GM12875 (cell line): ENCODE measurements around the gene SMPD3.

ENCODE experiments used
- H3K4me3 ChIP-seq: one replicate; pipeline ENCODE4 v1.5.1; 2011; ENCODE audit warnings: low read depth, low read length, control low read depth
- TF ChIP-seq, protein P1 (sequence below): IDR thresholded peaks from 2 replicates; pipeline ENCODE4 v1.5.1; 2011; ENCODE audit warnings: low read depth, mild to moderate bottlenecking, control low read depth, inconsistent platforms, low read length, moderate library complexity, borderline replicate concordance; ENCODE audit not compliant: insufficient read depth

The SMPD3 gene

DNA sequence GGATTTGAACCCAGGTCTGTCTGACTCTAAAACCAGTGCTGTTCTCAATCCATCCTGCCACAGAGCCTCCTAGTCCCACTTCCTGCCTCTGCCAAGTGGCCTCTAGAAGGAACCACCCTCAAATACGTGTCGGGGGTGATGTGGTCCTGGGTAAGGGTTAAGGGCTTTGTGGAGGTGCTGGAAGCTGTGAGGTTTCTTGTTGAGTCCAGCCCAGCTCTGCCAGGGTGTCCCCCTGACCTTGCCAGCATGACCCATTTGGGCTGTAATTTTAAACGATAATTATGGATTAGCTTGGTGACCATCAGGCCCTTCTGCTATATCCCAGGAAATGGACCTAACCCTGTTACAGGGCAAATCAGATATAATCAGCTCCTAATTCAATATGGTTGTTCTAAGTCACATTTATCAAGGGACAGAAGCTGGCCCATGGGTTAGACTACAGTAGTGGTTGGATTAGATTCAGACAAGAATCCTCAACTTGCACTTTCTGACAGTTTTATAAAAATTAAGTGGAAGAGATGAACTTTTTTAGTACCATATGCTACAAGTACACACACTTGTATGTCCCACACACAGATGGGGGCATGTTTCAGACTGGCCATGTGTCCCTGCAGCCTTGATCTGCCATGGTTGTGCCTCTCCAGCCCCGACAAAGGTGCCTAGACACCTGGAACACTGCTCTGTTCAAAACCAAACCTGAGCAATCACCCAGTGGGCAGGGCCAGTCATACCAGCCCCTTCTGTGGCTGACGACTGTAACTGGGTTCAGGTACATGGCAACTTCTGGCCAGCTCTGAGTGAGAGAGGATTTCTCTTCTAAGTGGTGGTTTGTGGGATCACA lies 48.0 kb downstream of the SMPD3 start:
- no peak overlapping the region for H3K4me3 ChIP-seq
- TF ChIP-seq, protein P1, sequence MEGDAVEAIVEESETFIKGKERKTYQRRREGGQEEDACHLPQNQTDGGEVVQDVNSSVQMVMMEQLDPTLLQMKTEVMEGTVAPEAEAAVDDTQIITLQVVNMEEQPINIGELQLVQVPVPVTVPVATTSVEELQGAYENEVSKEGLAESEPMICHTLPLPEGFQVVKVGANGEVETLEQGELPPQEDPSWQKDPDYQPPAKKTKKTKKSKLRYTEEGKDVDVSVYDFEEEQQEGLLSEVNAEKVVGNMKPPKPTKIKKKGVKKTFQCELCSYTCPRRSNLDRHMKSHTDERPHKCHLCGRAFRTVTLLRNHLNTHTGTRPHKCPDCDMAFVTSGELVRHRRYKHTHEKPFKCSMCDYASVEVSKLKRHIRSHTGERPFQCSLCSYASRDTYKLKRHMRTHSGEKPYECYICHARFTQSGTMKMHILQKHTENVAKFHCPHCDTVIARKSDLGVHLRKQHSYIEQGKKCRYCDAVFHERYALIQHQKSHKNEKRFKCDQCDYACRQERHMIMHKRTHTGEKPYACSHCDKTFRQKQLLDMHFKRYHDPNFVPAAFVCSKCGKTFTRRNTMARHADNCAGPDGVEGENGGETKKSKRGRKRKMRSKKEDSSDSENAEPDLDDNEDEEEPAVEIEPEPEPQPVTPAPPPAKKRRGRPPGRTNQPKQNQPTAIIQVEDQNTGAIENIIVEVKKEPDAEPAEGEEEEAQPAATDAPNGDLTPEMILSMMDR, result no peak

- TF ChIP-seq, protein P1, result no peak
- H3K4me3 ChIP-seq, result no peak overlapping the region
Observed at GRCh38 chr16:68399456-68399855, 48.9 kb downstream of the SMPD3 start.

GRCh38 chr16:68397710-68398201 lies 50.6 kb downstream of the SMPD3 start:
- TF ChIP-seq, protein P1, result no peak
- no peak overlapping the region for H3K4me3 ChIP-seq

DNA sequence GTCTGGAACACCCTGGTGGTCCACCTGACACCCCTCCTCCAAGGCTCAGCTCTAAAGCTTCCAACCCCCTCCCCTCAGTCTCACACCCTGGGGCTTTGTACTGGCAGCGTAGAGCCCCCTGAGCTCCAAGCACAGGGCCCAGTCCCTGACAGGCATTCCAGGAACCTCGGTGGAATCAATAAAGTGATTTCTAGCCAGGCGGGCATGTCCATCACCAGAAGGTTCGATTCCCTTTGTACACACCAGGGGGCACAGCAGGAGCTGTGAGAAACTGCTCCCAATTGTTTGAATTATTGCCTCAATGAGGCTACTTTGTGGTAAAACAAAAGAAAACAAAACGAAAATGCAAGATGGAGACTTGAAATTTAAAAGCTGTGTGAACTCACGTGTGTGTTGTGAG lies 51.8 kb downstream of the SMPD3 start:
- no peak overlapping the region for H3K4me3 ChIP-seq
- TF ChIP-seq, protein P1, result peak; percentile 64

GRCh38 chr16:68395815-68396214 lies 52.5 kb downstream of the SMPD3 start:
- no peak overlapping the region for H3K4me3 ChIP-seq
- TF ChIP-seq, protein P1, result no peak

- TF ChIP-seq, protein P1, result no peak
Observed at GRCh38 chr16:68395167-68395786, 53.0 kb downstream of the SMPD3 start.

More at GRCh38 chr16:68395167-68395786, 53.0 kb downstream of the SMPD3 start:
- H3K4me3 ChIP-seq, result no peak overlapping the region
